Mesenteric fat pad (tissue), 1 donor: ENCODE data around the gene GALM. TPM values are rescaled to one million over a fixed set of nuclear protein-coding genes. Genes with fewer than 3 reads are reported as not detected.

Experiments used
- DNase-seq: peaks from one replicate; pipeline ENCODE4 v3.0.0-alpha.2; 2020; ENCODE audit warnings: low spot score
- total RNA-seq: library from RNA; stranded (reverse); fragmentation: NEBNext Ultra II Directional; extraction: Animal tissue kit (Norgen Biotek cat#: 25700); gene quantifications from one replicate; pipeline ENCODE4 v1.2.1, GENCODE V29; 2021
- donor health status: DM: yes; HTN: yes; CAD: no.

The GALM gene
- total RNA-seq, 1 donor from 2014 or later, result 16.3 TPM

GRCh38 chr2:38763228-38763627 lies 97.3 kb downstream of the GALM start:
- no peak for DNase-seq

- DNase-seq, result no peak
Measured at GRCh38 chr2:38763728-38764127, 97.8 kb downstream of the GALM start.

GRCh38 chr2:38765149-38765548 lies 99.2 kb downstream of the GALM start:
- no peak for DNase-seq

GRCh38 chr2:38765551-38765950 lies 99.6 kb downstream of the GALM start:
- DNase-seq, result no peak

GRCh38 chr2:38771632-38772031 lies 105.7 kb downstream of the GALM start:
- no peak for DNase-seq

- DNase-seq, result no peak
Measured at GRCh38 chr2:38775097-38775920, 109.4 kb downstream of the GALM start.

- no peak for DNase-seq
Measured at GRCh38 chr2:38775921-38776225, 110.0 kb downstream of the GALM start.

GRCh38 chr2:38776531-38776930 lies 110.6 kb downstream of the GALM start:
- no peak for DNase-seq

- DNase-seq, result no peak
Measured at GRCh38 chr2:38778687-38779082, 112.8 kb downstream of the GALM start.

GRCh38 chr2:38783586-38783985 lies 117.7 kb downstream of the GALM start:
- DNase-seq, result no peak

Other genes with a start within 250 kb of the GALM start
- 39.0 TPM for gene HNRNPLL, start 63.2 kb upstream of the GALM start, total RNA-seq
- gene SRSF7, start 85.2 kb downstream of the GALM start, total RNA-seq, result 151 TPM
- gene GEMIN6, start 112.1 kb downstream of the GALM start, total RNA-seq, result 11.5 TPM
- 12.0 TPM for gene DHX57, start 209.8 kb downstream of the GALM start, total RNA-seq
- gene MORN2, start 209.9 kb downstream of the GALM start, total RNA-seq, result 15.2 TPM
- gene ARHGEF33, start 223.8 kb downstream of the GALM start, total RNA-seq, result 0.35 TPM